ENCODE data around the gene CARMIL3.
"Not testable (repeated sequence)": the region's sequence is repeated elsewhere in the genome, so short reads cannot be mapped to it uniquely, and the experiment has no call there.

Gene CARMIL3

DNA sequence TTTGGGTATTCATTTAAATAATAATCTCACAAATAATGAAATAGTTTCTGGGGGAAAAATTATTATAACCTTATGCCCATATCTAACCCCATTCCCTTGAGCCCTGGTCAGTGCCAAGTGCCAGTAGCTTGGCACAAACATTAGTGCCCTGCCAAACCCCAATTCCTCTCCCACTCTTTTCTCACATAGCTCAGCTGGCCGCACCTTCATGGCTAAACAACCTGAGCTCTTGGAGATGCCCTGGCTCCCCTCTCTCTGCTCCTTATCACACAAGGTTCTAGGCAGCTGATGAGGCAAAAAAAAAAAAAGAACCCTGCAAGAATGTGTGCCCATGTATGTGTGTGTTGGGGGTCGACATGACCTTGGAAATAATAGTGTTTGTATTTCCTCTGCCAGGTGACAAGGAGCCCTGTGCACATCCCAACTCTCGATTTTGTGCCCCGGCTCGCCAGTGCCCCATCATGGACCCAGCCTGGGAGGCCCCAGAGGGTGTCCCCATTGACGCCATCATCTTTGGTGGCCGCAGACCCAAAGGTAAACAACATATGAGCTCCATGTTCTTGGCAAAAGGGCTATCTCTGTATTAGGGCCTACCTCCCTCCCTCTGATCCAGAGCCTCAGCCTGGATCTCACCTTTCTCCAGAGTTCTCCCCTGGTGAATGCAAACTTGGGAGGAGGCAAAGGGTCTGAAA lies 50.7 kb downstream of the CARMIL3 start:
- DNase-seq (ENCODE audit: low read depth), result no peak
- H3K4me3 ChIP-seq (ENCODE audit: low read length), result no peak overlapping the region
- TF ChIP-seq CTCF (conservative IDR thresholded peaks at IDR 0.05; ENCODE audit: low read depth, low read length), result no peak

GRCh38 chr14:24103451-24103850 lies 51.6 kb downstream of the CARMIL3 start:
- no peak for TF ChIP-seq CTCF (conservative IDR thresholded peaks at IDR 0.05; ENCODE audit: low read depth, low read length)
- no peak overlapping the region for H3K4me3 ChIP-seq (ENCODE audit: low read length)
- DNase-seq (ENCODE audit: low read depth), result no peak

DNA sequence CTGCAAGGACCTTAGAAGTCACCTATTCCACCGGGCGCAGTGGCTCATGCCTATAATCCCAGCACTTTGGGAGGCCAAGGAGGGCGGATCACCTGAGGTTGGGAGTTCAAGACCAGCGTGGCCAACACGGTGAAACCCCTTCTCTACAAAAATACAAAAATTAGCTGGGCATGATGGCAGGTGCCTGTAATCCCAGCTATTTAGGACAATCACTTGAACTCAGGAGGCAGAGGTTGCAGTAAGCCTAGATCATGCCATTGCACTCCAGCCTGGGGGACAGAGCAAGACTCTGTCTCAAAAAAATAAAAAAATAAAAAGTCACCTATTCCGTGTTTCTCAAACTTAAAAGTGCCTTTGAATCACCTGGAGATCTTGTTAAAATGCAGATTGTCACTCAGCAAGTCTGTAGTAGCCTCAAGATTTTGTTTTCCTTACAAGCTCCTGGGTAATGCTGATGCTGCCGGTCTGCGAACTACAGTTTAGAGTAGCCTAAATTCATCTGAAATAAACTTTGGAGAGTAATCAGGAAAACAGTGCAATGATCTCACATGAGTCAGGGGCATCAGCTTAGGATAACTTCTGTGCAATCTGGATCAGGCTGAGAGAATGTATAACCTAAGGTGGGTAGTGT lies 53.9 kb downstream of the CARMIL3 start:
- DNase-seq (ENCODE audit: low read depth); H3K4me3 ChIP-seq (ENCODE audit: low read length): not testable (repeated sequence)

GRCh38 chr14:24106672-24107271 lies 55.0 kb downstream of the CARMIL3 start:
- TF ChIP-seq CTCF (conservative IDR thresholded peaks at IDR 0.05; ENCODE audit: low read depth, low read length), result no peak
- DNase-seq (ENCODE audit: low read depth), result no peak
- no peak overlapping the region for H3K4me3 ChIP-seq (ENCODE audit: low read length)

DNA sequence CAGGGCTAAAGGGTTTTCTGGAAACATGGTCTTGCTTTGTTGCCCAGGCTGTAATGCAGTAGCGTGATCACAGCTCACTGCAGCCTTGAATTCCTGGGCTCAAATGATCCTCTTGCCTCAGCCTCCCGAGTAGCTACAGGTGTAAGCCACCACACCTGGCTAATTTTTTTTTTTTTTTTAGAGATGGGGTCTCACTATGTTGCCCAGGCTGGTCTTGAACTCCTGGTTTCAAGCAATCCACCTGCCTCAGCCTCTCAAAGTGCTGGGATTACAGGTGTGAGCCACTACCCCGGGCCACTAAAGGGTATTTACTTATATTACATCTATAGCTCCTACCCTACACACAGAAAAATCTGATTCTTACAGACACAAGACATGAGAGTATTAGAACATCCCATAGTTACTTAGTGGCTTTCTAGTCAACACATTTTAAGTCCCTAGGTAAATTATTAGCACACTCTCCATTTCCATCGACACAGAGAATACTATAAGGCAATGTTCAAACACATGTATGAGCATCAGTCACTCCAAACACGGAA lies 56.6 kb downstream of the CARMIL3 start:
- no peak overlapping the region for H3K4me3 ChIP-seq (ENCODE audit: low read length)
- TF ChIP-seq CTCF (conservative IDR thresholded peaks at IDR 0.05; ENCODE audit: low read depth, low read length), result no peak
- no peak for DNase-seq (ENCODE audit: low read depth)

DNA sequence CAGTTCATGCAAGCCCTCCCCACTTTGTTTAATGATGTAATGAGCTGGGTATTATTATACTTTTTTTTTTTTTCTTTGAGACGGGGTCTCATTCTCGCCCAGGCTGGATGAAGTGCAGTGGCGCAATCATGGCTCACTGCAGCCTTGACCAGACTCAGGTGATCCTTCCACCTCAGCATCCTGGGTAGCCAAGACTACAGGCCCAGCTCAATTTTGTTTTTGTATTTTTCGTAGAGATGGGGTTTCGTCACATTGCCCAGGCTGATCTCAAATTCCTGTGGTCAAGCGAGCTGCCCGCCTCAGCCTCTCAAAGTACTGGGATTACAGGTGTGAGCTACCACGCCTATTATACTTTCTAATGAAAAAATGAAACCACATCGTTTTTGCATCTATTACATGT lies 58.3 kb downstream of the CARMIL3 start:
- no peak overlapping the region for H3K4me3 ChIP-seq (ENCODE audit: low read length)
- no peak for DNase-seq (ENCODE audit: low read depth)
- TF ChIP-seq CTCF (conservative IDR thresholded peaks at IDR 0.05; ENCODE audit: low read depth, low read length), result no peak

GRCh38 chr14:24110523-24110922 lies 58.7 kb downstream of the CARMIL3 start:
- no peak overlapping the region for H3K4me3 ChIP-seq (ENCODE audit: low read length)
- TF ChIP-seq CTCF (conservative IDR thresholded peaks at IDR 0.05; ENCODE audit: low read depth, low read length), result no peak
- no peak for DNase-seq (ENCODE audit: low read depth)

Measured in retinal pigment epithelial cell (primary cell).